HK-2 (cell line): ENCODE data around the gene TEX54.
"Not testable (repeated sequence)": the region's sequence is repeated elsewhere in the genome, so short reads cannot be mapped to it uniquely, and the experiment has no call there.

Source experiments
- DNase-seq: peaks from one replicate; pipeline ENCODE4 v3.0.0-alpha.2; 2018; ENCODE audit not compliant: unreplicated experiment

Gene TEX54

DNA sequence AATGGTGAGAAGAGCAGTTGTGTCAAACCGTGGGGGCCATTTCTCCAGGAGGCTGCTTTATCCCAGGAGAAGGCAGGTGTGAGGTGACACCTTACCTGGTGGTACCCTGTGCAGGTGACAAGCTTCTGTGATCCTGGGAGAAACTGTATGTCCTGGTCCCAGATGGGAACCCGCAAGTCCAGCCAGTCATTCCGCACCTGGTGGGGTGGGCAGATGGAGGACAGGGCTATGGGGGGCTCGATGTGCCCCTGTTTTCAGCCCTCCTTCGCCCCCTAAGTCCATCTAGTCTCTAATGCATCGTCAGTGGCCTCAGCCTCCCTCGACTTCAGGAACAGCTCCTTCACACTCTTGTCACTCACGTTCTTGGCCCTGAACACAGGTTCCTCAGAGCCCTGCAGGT, 2.7 kb upstream of the TEX54 start:
- DNase-seq: no peak

GRCh38 chr11:62831520-62832335, 913 bp downstream of the TEX54 start, which contains the start of gene STX5:
Gene STX5, minus strand, starts transcription at chr11:62832051. Its CDS starts 808 bp downstream, at chr11:62831243.
- peak; percentile 96 for DNase-seq

DNA sequence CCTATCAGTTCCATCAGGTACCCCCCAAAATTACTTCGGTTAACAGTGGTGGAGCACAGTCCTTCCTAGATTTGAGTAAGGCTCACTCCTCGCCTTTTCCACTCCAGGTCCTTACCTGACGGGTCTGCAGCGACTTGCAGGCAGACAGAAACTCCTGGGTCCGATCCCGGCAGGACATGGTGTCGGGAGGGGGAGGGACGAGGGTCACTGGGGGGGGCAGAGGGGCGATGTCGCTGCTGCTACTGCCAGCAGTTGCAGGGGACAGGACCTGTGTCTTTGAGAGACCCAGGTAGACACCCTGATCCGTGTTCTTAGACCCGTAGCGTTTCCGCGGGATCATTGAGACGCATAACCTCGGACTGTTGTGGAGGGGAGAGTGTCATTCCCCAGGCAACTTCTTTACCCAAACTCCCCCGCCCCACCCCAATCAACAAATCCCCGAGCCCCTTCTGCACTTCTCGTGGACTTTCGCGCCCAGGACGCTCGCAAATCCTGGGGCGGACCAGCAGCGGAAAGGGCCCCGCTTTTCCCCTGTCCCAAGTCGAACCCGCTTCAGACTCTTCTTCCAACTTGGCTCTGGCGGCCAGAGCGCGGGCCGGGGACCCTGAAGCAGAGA, 1.6 kb downstream of the TEX54 start:
- DNase-seq: no peak

DNA sequence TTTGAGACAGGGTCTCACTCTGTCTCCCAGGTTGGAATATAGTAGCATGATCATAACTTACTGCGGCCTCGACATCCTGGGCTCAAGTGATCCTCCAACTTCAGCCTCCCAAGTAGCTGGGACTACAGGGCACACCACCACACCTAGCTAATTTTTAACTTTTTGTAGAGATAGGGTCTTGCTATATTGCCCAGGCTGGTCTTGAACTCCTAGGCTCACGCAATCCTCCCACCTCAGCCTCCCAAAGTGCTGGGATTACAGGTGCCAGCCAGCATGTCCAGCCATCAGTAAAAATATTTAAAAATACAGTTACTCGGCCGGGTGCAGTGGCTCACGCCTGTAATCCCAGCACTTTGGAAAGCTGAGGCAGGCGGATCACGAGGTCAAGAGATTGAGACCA, 4.5 kb downstream of the TEX54 start:
- DNase-seq: not testable (repeated sequence)

GRCh38 chr11:62823677-62824076, 9.0 kb downstream of the TEX54 start:
- no peak for DNase-seq

- no peak for DNase-seq
These were observed 15.5 kb downstream of the TEX54 start for GRCh38 chr11:62817129-62817528.

GRCh38 chr11:62816557-62816956, 16.1 kb downstream of the TEX54 start:
- DNase-seq: no peak

DNA sequence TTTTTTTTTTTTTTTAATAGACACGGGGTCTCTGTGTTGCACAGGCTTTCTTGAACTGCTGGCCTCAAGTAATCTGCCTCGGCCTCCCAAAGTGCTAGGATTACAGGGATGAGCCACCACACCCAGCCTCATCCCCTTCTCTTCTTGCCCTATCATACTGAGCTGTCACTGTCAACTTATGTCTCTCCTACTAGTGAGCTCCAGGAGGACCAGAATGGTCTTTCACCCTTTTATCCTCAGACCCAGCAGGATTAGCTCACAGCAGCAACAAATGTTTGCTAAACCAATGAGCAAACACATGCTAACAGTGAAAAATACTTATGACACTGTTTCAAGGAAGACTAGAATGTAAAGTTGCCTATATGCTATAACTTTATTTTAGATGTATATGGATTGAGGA, 21.0 kb downstream of the TEX54 start:
- no peak for DNase-seq

DNA sequence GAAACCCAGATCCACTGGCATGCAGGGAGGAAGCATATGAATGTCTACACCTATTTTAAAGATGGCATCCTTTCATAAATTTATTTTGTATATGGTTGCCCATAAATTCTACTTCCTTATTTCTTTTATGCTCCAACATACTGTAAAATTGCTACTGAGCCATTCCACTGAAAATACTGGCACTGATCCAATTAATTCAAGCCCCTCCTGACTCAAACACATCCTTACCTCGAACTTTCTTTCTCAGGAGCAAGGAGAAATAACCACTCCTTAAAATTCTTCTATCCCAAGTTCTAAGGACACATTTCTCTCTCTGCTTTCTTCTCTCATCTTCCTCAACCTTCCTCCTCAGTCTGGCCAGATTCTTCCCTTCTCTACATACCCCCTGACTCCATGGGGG, 21.9 kb downstream of the TEX54 start:
- DNase-seq: no peak

GRCh38 chr11:62806611-62807121, 26.0 kb downstream of the TEX54 start:
- DNase-seq: no peak

GRCh38 chr11:62805961-62806441, 26.6 kb downstream of the TEX54 start:
- peak; percentile 13 for DNase-seq

- peak; percentile 92 for DNase-seq
These were observed 27.4 kb downstream of the TEX54 start, which contains the start of gene NXF1 for GRCh38 chr11:62805076-62805892. Gene NXF1, minus strand, starts transcription at chr11:62805440. Its CDS starts 84 bp downstream, at chr11:62805356.

DNA sequence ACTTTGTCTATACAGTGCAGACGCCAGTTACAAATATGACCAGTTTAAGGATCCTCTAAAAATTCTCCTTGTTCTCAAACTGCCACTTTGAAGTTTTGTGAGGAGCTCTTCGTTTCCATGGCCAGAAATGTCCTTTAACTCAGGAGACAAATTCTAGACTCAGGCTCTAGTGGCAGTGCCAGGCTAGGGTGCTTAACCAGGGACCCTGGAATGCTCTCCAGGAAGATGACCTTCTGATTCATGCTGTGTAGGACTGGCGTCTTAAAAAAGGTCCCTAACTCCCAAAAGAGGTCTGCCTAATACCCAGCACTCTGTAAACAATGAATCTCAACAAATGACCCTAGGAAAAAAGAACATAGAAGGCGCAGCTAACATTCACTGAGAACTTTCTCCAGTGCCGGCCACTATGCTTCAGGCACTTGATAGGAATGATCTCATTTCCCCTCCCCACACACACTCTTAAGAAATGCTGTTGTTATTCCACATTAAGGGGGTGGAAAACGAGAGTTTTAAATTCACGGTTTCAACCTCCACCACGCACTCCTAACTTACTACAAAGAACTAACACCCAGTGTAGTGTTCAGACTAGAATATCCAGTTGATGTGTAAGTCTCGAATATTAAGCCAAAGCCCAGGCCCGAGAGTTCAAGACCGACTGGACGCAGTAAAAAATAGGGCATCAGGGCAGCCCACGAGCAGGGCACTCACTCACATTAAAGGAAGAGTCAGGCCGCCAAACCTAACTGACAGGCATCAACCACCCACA, 28.1 kb downstream of the TEX54 start:
- DNase-seq: peak; percentile 12

GRCh38 chr11:62801071-62801470, 31.6 kb downstream of the TEX54 start:
- no peak for DNase-seq

GRCh38 chr11:62799486-62799885, 33.2 kb downstream of the TEX54 start:
- DNase-seq: no peak

- DNase-seq: no peak
These were observed 36.4 kb downstream of the TEX54 start for GRCh38 chr11:62796281-62796680.

DNA sequence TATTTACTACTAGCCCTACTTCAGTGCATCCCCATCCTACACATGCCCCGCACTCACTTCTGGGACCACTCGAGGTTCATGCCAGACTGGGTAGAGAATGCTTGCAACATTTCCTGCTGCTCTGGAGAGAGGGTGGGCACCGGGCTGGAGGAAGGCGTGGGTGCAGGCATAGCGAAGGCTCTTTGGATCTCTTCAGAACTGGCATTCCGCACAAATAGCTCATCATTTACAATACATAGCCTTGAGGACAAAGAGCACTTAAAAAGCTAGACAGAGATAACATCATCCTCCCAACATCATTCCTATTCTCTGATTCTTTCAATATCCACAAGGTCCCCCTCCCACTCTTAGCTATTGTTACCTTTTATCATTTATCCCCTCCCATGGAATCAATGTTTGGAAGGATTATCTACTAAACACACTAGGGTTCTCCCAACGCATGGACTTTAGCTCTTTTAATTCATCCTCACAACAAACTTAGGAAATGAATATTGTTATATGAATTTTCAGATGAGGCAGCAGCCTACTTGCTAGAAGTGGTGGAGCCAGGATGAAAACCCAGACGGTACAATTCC, 38.4 kb downstream of the TEX54 start:
- DNase-seq: no peak

DNA sequence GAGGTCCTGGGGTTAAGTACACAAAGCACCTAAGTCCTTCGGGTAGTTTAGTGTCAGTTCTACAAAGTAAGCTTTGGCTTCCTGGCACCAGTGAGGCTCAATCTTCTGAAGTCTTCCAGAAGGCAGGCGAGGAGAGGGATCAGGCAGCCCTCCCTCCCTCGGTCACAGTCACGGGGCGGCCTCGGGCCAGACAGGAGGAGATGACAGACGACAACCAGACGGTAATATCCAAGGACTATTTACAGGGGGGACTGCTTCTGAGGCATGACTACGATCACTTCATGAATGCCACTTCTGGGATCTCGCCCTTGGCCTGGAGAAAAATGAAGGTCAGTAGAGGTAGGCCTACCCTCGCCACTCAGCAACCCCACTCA, 40.5 kb downstream of the TEX54 start:
- no peak for DNase-seq

DNA sequence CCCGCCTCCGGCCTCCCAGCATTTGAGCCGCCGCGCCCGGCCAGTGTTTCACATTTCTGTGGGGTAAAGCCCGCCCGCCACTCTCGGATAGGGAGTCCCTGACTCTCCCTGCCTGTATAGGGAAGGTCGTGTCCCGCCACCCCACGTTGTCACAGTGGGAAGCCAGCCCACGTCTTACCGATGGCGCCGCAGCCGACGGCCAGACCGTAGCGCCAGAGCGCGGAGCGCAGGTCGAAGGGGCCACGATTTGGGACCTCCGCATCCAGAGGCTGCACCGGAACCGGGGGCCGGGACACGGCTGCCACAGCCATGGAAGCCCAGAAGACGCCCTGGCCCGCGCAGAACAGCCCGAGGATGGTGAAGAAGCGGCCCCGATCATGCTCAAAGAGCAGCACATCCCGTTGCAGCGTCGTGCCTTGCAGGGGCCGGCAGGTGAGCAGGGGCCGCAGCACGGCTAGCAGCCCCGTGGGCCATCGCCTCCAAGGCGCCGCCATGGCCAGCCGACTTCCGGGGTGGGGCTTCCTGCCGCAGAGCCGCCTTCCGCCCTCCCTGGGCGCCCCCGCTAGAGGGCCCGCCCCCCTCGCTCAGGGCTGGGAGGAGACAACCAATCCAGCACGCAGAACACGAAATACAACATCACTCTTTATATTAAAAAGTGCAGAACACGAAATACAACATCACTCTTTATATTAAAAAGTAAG, 41.0 kb downstream of the TEX54 start, which contains the start of gene TMEM223:
TSS of gene TMEM223 (minus strand) at position 506 of the 701 bp plus-strand sequence. CDS start at position 494, 12 bp downstream.
- DNase-seq: peak; percentile 80

DNA sequence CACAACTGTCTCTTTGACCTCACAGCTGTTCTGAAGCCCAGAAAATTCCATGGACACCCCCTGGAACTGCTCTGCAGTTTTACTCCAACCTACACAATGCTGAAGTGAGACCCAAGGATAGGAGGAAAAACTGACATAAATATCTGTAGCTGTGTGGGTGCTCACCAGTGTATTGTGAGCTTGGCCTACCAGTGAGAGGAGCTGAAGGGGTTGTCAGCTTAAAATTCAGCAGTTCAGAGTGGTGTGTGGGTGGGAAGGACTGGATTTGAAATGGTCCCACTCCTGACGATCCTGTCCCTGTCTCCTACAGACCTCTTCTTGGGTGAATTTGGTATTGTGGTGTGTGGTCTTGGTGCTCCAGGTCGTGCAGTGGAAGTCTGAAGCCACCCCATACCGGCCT, 43.1 kb downstream of the TEX54 start:
- no peak for DNase-seq
